Activated CD4-positive, alpha-beta T cell treated with anti-CD3 and anti-CD28 coated beads for 4 hours (primary cell): ENCODE results near the gene UGT1A3.
"Not testable (repeated sequence)": the region's sequence is repeated elsewhere in the genome, so short reads cannot be mapped to it uniquely, and the experiment has no call there.

Source experiments
- DNase-seq, 2 donors: peaks; one replicate each; pipeline ENCODE4 v3.0.0-alpha.2; 2020

Gene UGT1A3

DNA sequence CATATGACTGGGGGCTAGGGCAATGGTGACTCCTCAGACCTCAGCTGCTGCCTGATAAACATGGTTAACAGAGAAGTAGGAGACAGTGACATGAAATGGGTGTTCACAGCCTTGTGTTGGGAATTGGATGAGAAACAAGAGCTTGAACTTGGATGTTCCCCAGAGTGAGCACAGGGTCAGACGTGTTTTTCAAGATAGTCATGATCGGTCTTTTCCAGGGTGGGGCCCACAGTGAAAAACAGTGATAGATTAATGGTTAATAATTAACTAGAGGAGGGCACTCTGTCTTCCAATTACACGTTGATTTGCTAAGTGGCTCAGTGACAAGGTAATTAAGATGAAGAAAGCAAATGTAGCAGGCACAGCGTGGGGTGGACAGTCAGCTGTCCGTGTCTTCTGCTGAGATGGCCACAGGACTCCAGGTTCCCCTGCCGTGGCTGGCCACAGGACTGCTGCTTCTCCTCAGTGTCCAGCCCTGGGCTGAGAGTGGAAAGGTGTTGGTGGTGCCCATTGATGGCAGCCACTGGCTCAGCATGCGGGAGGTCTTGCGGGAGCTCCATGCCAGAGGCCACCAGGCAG is at the start of gene UGT1A3:
UGT1A3 (plus strand) TSS at position 320 of the 579 bp plus-strand sequence; CDS start at position 405, 85 bp downstream.
- no peak for DNase-seq

- no peak for DNase-seq
Measured at GRCh38 chr2:233679196-233679595, 49.6 kb upstream of the UGT1A3 start.

GRCh38 chr2:233680361-233681045 is 48.3 kb upstream of the UGT1A3 start:
- no peak for DNase-seq

GRCh38 chr2:233681521-233682099 is 47.2 kb upstream of the UGT1A3 start, which contains the start of gene UGT1A7:
Gene UGT1A7 (plus strand): TSS chr2:233681901. CDS start chr2:233681938, 37 bp downstream.
- DNase-seq, result no peak

DNA sequence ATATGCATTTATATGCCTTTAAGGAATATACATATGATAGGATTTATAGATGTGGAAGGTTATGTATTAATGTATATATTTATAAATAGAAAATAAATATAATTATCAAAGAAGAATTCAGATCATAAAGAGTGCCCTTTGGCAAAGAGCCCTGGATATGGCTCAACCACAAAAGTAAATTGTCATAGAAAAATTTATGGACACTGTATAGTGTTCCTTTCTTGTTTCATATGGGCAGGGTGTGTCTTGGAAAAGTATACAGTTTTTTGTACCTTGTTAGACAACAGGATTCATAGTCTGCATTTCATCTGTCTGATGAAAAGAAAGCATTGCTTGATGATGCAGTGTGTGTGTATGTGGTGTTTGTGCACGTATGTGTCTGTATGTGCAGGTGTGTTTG is 44.2 kb upstream of the UGT1A3 start:
- DNase-seq, result no peak

DNA sequence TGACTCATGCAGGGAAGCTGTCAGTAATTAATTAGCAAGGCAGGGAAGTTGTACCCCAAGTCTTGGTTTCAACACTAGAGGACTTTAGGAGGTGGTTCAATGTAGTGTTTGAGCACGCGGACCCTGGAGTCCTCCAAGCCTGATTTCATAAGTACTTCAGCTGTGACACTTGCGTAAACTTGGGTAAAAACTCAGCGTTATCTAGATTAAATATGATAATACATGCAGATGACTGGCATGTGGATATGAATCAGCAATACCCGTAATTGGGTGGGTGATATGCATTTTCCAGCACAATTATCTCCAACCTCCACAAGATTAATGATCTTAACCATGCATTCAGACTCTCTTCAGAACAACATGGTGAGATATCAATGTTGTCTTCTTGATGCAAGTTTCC is 41.9 kb upstream of the UGT1A3 start:
- DNase-seq, result no peak

DNA sequence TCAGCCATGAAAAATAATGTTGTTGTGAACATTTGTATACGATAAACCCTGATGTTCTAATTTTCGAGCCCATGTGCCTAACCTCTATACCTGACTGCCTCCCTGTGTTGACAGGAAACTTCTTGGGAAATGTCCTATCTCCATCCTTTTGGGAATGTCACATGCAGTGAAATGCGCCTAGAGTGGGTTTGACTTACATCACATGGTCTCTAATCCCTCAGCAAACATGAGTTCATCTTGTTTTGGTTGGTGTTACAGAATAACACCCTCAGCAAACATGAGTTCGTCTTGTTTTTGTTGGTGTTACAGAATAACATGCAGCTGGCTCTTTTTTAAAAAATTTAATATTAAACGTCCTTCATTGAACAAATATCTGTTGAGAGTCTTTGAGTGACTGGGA is 40.5 kb upstream of the UGT1A3 start:
- DNase-seq, result no peak

DNA sequence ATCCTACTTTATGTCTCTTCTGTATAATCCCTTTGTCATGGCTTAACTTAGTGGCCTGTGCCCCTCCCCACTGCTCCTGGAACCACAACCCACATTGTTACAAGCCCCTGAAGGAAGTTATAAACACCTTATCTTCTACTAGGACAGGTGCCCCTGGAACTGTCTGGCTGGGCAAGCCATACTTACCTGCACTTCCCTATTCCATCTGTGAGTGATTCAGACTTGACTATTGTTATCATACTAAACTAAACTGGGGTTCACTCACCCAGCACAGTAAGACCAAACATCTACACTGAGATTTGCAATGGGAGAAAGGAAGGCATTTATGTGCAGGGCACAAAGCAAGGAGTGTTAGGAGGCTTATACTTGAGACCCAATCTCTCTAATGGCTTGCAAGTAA is 39.8 kb upstream of the UGT1A3 start:
- DNase-seq, result no peak

DNA sequence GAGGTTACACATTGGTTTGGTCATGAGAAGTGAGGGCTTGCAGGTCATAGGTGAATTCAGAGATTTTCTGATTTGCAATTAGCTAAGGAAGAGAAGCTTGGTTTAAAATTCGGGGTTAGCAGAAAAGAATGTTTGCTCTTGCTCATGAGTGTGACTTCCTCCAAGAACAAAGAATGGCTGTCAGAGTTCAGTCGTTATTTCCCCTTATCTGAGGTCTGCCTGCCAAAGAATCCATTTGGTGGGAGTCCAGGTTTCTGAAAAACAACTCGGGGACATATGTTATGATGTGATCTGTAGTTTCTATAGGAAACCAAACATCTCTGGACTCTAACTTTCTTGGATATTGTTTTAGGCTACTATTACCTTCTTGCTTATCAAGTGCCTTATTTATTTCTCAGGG is 39.3 kb upstream of the UGT1A3 start:
- DNase-seq, result no peak

DNA sequence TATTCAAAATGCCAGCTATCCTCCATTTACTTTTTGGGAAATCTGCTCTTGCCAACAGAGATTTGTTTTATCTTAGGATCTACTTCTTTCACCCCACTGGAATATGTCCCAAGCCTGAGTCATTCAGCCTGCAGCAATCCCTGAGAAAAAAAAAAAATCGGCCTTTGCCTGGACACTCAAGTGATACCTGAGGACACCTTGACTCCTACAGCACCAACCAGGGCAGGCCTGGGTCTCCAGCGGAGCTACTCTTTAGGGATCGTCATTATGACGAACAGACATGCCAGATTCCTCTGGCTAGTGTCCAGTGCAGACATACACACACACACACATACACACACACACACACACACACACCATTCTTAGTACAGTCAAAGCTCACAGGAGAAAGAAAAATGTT is 38.4 kb upstream of the UGT1A3 start:
- DNase-seq, result no peak

GRCh38 chr2:233691443-233692433 is 37.1 kb upstream of the UGT1A3 start:
- DNase-seq, result no peak

DNA sequence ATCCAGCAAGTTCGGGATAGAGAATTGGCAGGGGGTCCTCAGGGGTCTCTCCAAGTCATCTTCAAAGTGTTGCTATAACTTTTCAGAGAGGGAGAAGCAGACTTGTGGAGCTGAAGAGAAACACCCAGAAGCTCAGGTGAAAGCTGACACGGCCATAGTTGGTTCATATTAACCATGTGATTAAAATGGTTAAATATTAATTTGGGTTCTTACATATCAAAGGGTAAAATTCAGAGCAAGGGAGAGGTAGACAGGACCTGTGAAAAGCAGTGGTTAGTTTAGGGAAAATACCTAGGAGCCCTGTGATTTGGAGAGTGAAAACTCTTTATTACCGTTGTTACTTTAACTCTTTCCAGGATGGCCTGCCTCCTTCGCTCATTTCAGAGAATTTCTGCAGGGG is 36.2 kb upstream of the UGT1A3 start, which contains the start of gene UGT1A6:
UGT1A6 (plus strand) TSS at position 243 of the 400 bp plus-strand sequence; CDS start at position 358, 115 bp downstream.
- DNase-seq, result no peak

DNA sequence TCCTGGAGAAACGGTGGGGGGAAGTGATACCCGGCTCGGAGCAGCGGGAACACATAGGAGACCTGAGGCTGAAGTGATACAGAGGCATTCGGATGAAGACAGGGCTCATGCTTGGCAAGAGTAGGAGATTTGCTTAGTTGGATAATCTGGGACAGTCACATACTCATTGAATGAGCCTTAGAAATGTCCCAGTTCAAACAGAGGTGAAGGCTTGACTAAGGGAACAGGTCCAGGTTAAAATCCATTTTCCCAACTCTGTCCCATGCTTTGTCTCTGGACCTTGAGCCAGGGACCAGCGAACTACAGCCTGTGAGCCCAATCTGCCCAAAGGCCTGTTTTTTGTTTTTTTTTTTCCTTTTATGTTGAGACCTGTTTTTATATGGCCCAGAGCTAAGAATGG is 34.9 kb upstream of the UGT1A3 start:
- no peak for DNase-seq

- no peak for DNase-seq
Measured at GRCh38 chr2:233698740-233699139, 30.1 kb upstream of the UGT1A3 start.

DNA sequence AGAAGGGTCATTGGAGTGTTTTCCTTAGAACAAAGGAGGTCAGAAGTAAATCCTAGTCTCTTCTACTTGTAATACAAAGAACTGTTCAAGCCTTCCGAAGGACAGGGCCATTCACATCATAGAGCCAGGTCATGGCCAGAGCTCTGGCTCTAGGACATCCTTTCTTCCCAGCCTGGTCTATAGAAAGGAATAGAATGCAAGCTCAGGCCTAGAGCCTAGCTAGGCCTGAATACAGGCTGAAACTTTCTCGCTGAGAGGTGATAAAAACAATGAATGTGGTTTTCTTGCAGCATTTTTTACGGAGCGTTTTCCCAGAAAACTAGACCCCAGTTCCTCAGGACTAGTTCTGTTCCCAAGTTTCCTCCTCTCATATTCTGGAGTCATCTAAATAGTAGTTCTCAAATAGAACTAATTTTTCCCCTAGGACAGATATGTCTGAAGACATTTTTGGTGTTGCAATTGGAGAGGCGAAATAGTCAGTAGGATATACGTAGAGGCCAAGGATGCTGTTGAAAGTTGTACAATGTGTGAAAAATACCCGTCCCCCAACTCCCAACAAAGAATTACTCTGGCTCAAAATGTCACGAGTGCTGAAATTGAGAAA is 29.3 kb upstream of the UGT1A3 start:
- no peak for DNase-seq

DNA sequence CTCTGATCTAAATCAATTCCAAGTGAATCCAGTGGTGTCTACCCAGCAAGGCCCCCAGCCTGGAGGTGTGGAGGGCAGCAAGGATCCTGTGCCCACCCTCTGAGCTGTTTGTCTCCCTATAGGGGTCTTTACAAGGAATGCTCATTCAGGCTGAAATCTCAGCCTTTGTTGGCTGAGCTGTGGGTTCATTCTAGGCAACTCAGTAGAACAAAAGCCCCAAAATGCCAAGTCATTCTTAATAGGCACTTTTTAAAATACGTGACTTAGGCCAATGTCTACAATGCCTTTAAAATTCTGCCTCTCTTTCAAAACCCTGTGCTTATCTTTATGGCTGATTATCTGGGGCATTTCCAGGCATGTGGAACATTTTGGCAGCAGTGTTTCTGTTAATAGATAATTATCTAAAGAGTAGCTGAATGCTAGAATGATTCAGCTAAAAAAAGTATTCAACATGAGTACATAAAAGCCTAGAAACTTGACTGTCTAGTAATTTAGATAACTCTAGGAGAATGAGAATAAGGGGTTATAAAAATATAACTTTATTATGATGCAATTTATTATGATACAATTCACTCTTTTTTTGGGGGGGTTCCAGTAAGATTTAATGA is 28.7 kb upstream of the UGT1A3 start:
- no peak for DNase-seq

DNA sequence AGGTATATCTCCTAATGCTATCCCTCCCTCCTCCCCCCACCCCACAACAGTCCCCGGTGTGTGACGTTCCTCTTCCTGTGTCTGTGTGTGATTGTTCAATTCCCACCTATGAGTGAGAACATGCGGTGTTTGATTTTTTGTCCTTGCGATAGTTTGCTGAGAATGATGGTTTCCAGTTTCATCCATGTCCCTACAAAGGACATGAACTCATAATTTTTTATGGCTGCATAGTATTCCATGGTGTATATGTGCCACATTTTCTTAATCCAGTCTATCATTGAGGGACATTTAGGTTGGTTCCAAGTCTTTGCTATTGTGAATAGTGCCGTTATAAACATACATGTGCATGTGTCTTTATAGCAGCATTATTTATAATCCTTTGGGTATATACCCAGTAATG is 28.0 kb upstream of the UGT1A3 start:
- not testable (repeated sequence) for DNase-seq

GRCh38 chr2:233702238-233702637 is 26.6 kb upstream of the UGT1A3 start:
- no peak for DNase-seq

DNA sequence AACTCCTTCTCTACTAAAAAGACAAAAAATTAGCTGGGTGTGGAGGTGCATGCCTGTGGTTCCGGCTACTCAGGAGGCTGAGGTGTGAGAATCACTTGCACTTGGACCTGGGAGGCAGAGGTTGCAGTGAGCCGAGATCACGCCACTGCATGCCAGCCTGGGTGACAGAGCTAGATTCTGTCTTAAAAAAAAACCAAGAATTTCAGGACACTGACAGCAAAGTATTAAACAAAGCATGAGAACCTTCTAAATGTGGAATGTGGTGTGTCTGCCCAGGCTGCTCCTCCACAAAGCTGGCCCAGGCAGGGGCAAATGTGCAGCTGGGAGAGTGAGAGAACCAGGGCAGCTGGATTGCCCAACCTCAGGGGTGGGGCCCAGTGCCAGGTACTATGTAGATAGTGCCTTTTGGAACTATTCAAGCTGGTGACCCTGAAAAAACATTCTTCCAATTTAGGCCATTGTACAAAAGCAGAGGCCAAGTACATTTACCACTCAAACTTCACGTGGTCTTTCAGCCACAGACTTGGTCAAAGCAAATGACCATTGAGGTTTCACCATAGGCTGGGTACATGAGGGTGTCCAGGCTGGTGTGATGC is 22.8 kb upstream of the UGT1A3 start:
- DNase-seq, result no peak

- no peak for DNase-seq
Measured at GRCh38 chr2:233706720-233707119, 22.1 kb upstream of the UGT1A3 start.

- DNase-seq, result no peak
Measured at GRCh38 chr2:233707940-233708644, 20.8 kb upstream of the UGT1A3 start.
